ENCODE measurements around the gene ARHGAP22. TPM values are rescaled to one million over a fixed set of nuclear protein-coding genes. Genes with fewer than 3 reads are reported as not detected.

Gene ARHGAP22
- total and polyA plus RNA-seq, 2 experiments from 2014 or later: 4.8 to 10.7 TPM

DNA sequence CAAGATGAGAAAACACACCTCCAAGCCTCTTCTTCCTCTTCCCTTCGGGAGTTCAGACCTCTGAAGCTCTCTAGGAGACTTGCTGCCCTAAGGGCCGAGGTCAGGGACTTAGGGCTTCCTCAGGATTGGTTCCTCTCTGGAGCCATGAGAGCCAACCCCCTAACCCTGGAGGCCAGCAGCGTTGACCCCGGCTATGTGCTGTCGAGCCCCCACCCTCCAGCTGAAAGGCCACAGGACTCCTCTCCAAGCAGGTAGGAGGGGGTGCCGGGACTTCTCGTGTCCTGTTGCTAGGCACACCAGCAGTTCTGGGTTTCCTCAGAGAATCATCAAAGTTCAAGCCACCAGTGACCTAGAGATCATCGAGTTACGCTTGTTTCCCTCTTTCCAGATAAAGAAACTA is 87.4 kb downstream of the ARHGAP22 start:
- peaks cover 21% of the 10 kb centered on the region for H3K36me3 Mint-ChIP-seq (ENCODE audit: low read depth)
- H3K79me2 ChIP-seq (replicated peaks; ENCODE audit: insufficient read depth): peaks cover 78% of the 10 kb centered on the region
- ATAC-seq: no peak

DNA sequence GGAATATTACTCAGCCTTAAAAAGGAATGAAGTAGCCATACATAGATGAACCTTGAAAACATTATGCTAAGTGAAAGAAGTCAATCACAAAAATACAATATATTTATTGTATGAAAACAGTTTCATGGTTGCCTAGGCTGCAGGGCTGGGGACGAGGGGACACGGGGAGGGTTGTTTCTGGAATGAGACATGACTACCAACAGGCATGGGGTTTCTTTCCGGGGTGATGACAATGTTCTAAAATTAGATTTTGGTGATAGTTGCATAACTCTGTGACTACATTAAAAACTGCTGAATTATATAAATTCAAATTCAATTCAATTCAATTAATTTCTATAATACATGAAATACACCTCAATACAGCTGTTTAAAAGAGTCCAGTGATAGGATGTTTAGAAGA is 88.0 kb downstream of the ARHGAP22 start:
- peaks cover 29% of the 10 kb centered on the region for H3K4me1 Mint-ChIP-seq
- no peaks in the 10 kb centered on the region for H3K36me3 ChIP-seq (ENCODE audit: insufficient read depth)
- TF ChIP-seq, protein P1, sequence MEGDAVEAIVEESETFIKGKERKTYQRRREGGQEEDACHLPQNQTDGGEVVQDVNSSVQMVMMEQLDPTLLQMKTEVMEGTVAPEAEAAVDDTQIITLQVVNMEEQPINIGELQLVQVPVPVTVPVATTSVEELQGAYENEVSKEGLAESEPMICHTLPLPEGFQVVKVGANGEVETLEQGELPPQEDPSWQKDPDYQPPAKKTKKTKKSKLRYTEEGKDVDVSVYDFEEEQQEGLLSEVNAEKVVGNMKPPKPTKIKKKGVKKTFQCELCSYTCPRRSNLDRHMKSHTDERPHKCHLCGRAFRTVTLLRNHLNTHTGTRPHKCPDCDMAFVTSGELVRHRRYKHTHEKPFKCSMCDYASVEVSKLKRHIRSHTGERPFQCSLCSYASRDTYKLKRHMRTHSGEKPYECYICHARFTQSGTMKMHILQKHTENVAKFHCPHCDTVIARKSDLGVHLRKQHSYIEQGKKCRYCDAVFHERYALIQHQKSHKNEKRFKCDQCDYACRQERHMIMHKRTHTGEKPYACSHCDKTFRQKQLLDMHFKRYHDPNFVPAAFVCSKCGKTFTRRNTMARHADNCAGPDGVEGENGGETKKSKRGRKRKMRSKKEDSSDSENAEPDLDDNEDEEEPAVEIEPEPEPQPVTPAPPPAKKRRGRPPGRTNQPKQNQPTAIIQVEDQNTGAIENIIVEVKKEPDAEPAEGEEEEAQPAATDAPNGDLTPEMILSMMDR (conservative IDR thresholded peaks at IDR 0.05; ENCODE audit: low read depth in 2 of 2): no peak
- TF ChIP-seq ZNF331 (CRISPR knock-in tag; IDR thresholded peaks at IDR 0.05; ENCODE audit: low read depth): no peak
- TF ChIP-seq, protein P2, sequence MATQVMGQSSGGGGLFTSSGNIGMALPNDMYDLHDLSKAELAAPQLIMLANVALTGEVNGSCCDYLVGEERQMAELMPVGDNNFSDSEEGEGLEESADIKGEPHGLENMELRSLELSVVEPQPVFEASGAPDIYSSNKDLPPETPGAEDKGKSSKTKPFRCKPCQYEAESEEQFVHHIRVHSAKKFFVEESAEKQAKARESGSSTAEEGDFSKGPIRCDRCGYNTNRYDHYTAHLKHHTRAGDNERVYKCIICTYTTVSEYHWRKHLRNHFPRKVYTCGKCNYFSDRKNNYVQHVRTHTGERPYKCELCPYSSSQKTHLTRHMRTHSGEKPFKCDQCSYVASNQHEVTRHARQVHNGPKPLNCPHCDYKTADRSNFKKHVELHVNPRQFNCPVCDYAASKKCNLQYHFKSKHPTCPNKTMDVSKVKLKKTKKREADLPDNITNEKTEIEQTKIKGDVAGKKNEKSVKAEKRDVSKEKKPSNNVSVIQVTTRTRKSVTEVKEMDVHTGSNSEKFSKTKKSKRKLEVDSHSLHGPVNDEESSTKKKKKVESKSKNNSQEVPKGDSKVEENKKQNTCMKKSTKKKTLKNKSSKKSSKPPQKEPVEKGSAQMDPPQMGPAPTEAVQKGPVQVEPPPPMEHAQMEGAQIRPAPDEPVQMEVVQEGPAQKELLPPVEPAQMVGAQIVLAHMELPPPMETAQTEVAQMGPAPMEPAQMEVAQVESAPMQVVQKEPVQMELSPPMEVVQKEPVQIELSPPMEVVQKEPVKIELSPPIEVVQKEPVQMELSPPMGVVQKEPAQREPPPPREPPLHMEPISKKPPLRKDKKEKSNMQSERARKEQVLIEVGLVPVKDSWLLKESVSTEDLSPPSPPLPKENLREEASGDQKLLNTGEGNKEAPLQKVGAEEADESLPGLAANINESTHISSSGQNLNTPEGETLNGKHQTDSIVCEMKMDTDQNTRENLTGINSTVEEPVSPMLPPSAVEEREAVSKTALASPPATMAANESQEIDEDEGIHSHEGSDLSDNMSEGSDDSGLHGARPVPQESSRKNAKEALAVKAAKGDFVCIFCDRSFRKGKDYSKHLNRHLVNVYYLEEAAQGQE (IDR thresholded peaks at IDR 0.05; ENCODE audit: unreplicated experiment): no peak
- TF ChIP-seq, protein P3, sequence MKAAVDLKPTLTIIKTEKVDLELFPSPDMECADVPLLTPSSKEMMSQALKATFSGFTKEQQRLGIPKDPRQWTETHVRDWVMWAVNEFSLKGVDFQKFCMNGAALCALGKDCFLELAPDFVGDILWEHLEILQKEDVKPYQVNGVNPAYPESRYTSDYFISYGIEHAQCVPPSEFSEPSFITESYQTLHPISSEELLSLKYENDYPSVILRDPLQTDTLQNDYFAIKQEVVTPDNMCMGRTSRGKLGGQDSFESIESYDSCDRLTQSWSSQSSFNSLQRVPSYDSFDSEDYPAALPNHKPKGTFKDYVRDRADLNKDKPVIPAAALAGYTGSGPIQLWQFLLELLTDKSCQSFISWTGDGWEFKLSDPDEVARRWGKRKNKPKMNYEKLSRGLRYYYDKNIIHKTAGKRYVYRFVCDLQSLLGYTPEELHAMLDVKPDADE (IDR thresholded peaks at IDR 0.05): no peak
- TF ChIP-seq EZH2phosphoT487 (IDR thresholded peaks at IDR 0.05; ENCODE audit: unreplicated experiment): no peak
- no peak for TF ChIP-seq NANOG (IDR thresholded peaks at IDR 0.05; ENCODE audit: borderline replicate concordance)
- TF ChIP-seq JUNB (IDR thresholded peaks at IDR 0.05; ENCODE audit: unreplicated experiment): no peak
- TF ChIP-seq ZNF114 (CRISPR knock-in tag; IDR thresholded peaks at IDR 0.05): no peak
- TF ChIP-seq EZH2 (IDR thresholded peaks at IDR 0.05; ENCODE audit: low read depth, unreplicated experiment): no peak

More for the DNA sequence above, 87.4 kb downstream of the ARHGAP22 start:
- Histone ChIP-seq H3K9me2 (ENCODE audit: insufficient read depth) (no peaks in the 10 kb centered on the region), H2AFZ (no peak overlapping the region), H3K4me2 (no peak overlapping the region), H4K20me1 (replicated peaks; ENCODE audit: insufficient read depth) (no peaks in the 10 kb centered on the region), H3K4me3 (no peak overlapping the region), H3K27me3 (ENCODE audit: insufficient read depth) (no peaks in the 10 kb centered on the region), H3K36me3 (ENCODE audit: insufficient read depth) (no peaks in the 10 kb centered on the region), H3K27ac (ENCODE audit: low read depth) (no peak overlapping the region), H3F3A (replicated peaks; ENCODE audit: low read depth) (no peaks in the 10 kb centered on the region), H3K4me1 (ENCODE audit: insufficient read depth) (peaks cover 2% of the 10 kb centered on the region)
- no peak overlapping the region for H3K27ac Mint-ChIP-seq
- DNase-seq (ENCODE audit: low spot score): no peak
- TF ChIP-seq EZH2phosphoT487 (IDR thresholded peaks at IDR 0.05; ENCODE audit: unreplicated experiment) (no peak), STAT1 (IDR thresholded peaks at IDR 0.05; ENCODE audit: unreplicated experiment) (no peak)
- peaks cover 32% of the 10 kb centered on the region; the same call in 2 of the 3 replicates for H3K9me3 Mint-ChIP-seq
- H3K4me1 Mint-ChIP-seq: peaks cover 28% of the 10 kb centered on the region
- peaks cover 7% of the 10 kb centered on the region for H3K27me3 Mint-ChIP-seq (ENCODE audit: insufficient read depth, low read depth, poor library complexity)
- no peak overlapping the region for H3K4me3 Mint-ChIP-seq

More for the DNA sequence above, 88.0 kb downstream of the ARHGAP22 start:
- Histone ChIP-seq H3K27me3 (ENCODE audit: insufficient read depth) (no peaks in the 10 kb centered on the region), H3K27ac (ENCODE audit: low read depth) (no peak overlapping the region), H3F3A (replicated peaks; ENCODE audit: low read depth) (no peaks in the 10 kb centered on the region), H3K4me1 (ENCODE audit: insufficient read depth) (no peaks in the 10 kb centered on the region), H3K4me2 (no peak overlapping the region), H3K79me2 (replicated peaks; ENCODE audit: insufficient read depth) (peaks cover 73% of the 10 kb centered on the region), H3K9me2 (ENCODE audit: insufficient read depth) (no peaks in the 10 kb centered on the region), H2AFZ (no peak overlapping the region), H4K20me1 (replicated peaks; ENCODE audit: insufficient read depth) (no peaks in the 10 kb centered on the region), H3K4me3 (no peak overlapping the region)
- H3K9me3 Mint-ChIP-seq: peaks cover 32% of the 10 kb centered on the region; the same call in 2 of the 3 replicates
- peaks cover 7% of the 10 kb centered on the region for H3K27me3 Mint-ChIP-seq (ENCODE audit: insufficient read depth, low read depth, poor library complexity)
- ATAC-seq (no peak), DNase-seq (ENCODE audit: low spot score) (no peak)
- no peak overlapping the region for H3K4me3 Mint-ChIP-seq
- H3K27ac Mint-ChIP-seq: no peak overlapping the region
- H3K36me3 Mint-ChIP-seq (ENCODE audit: low read depth): peaks cover 21% of the 10 kb centered on the region

Measured in GM23338 (cell line).